Loucy (cell line): ENCODE results near the gene UBTD1.

ENCODE experiments used
- H2AFZ ChIP-seq: fragments of 200-600 bp; sonication (generic); 2 replicates; pipeline ENCODE4 v1.6.0; 2016; ENCODE audit warnings: antibody characterized with exemption, mild to moderate bottlenecking, low read length, moderate library complexity
- H3F3A ChIP-seq: fragments of 200-600 bp; 2 replicates; pipeline ENCODE4 v1.6.0; 2016; ENCODE audit warnings: antibody characterized with exemption, low read depth, mild to moderate bottlenecking
- H3K27me3 ChIP-seq: fragments of 200-600 bp; sonication (generic); 2 replicates; pipeline ENCODE4 v1.6.1; 2014; ENCODE audit warnings: low read length, mild to moderate bottlenecking; ENCODE audit not compliant: insufficient read depth, poor library complexity, severe bottlenecking
- H3K36me3 ChIP-seq: fragments of 200-600 bp; sonication (generic); 2 replicates; pipeline ENCODE4 v1.6.1; 2016; ENCODE audit warnings: low read length; ENCODE audit not compliant: insufficient read depth
- H3K4me1 ChIP-seq: fragments of 200-600 bp; sonication (generic); 2 replicates; pipeline ENCODE4 v1.5.1; 2014; ENCODE audit warnings: low read length, mild to moderate bottlenecking; ENCODE audit not compliant: insufficient read depth, poor library complexity, severe bottlenecking
- H3K4me2 ChIP-seq: fragments of 200-600 bp; sonication (generic); 2 replicates; pipeline ENCODE4 v1.6.0; 2014; ENCODE audit warnings: antibody characterized with exemption, low read length, low read depth, mild to moderate bottlenecking; ENCODE audit not compliant: poor library complexity, severe bottlenecking
- H3K4me3 ChIP-seq: fragments of 200-600 bp; sonication (generic); 2 replicates; pipeline ENCODE4 v1.5.1; 2014; ENCODE audit warnings: low read length, mild to moderate bottlenecking, mixed read lengths; ENCODE audit not compliant: poor library complexity, severe bottlenecking
- H3K79me2 ChIP-seq: fragments of 200-600 bp; sonication (generic); 2 replicates; pipeline ENCODE4 v1.6.1; 2014; ENCODE audit warnings: low read length; ENCODE audit not compliant: insufficient read depth
- H3K9ac ChIP-seq: fragments of 200-600 bp; sonication (generic); 2 replicates; pipeline ENCODE4 v1.6.0; 2014; ENCODE audit warnings: mild to moderate bottlenecking, low read depth, low read length, moderate library complexity; ENCODE audit not compliant: poor library complexity, severe bottlenecking
- H3K9me2 ChIP-seq: fragments of 200-600 bp; sonication (generic); replicated peaks from 2 replicates; pipeline ENCODE4 v1.6.1; 2016; ENCODE audit warnings: low read depth, low read length, mixed read lengths
- H3K9me3 ChIP-seq: fragments of 200-600 bp; sonication (generic); 2 replicates; pipeline ENCODE4 v1.6.1; 2014; ENCODE audit warnings: mild to moderate bottlenecking, antibody characterized with exemption, low read length, low read depth; ENCODE audit not compliant: insufficient read depth
- H4K20me1 ChIP-seq: fragments of 200-600 bp; sonication (generic); 2 replicates; pipeline ENCODE4 v1.6.0; 2014; ENCODE audit warnings: antibody characterized with exemption, low read length, mild to moderate bottlenecking; ENCODE audit not compliant: insufficient read depth, poor library complexity, severe bottlenecking
- CTCF ChIP-seq: fragments of 200-600 bp; sonication (generic); conservative IDR thresholded peaks from 2 replicates; pipeline ENCODE4 v1.5.1; 2014; ENCODE audit warnings: mild to moderate bottlenecking, antibody characterized with exemption, low read length
- EZH2phosphoT487 ChIP-seq: fragments of 200-600 bp; IDR thresholded peaks from 2 replicates; pipeline ENCODE4 v1.6.1; 2018; ENCODE audit warnings: antibody characterized with exemption, mild to moderate bottlenecking, moderate library complexity, borderline replicate concordance

UBTD1 gene

GRCh38 chr10:97567891-97568290 is 69.2 kb downstream of the UBTD1 start:
- no peaks in the 10 kb centered on the region for H3K36me3 ChIP-seq
- no peaks in the 10 kb centered on the region for H3F3A ChIP-seq
- H3K9me3 ChIP-seq: no peaks in the 10 kb centered on the region
- no peak overlapping the region for H2AFZ ChIP-seq
- H3K4me1 ChIP-seq: no peaks in the 10 kb centered on the region
- no peaks in the 10 kb centered on the region for H3K9me2 ChIP-seq
- H4K20me1 ChIP-seq: no peaks in the 10 kb centered on the region
- no peaks in the 10 kb centered on the region for H3K27me3 ChIP-seq
- TF ChIP-seq EZH2phosphoT487 (no peak), CTCF (no peak)
- no peaks in the 10 kb centered on the region for H3K79me2 ChIP-seq
- H3K4me2 ChIP-seq: no peak overlapping the region
- no peak overlapping the region for H3K4me3 ChIP-seq
- H3K9ac ChIP-seq: no peak overlapping the region

GRCh38 chr10:97570146-97570788 is 71.5 kb downstream of the UBTD1 start:
- H3K9ac ChIP-seq: no peak overlapping the region

GRCh38 chr10:97570789-97571471 is 72.2 kb downstream of the UBTD1 start:
- H3K79me2 ChIP-seq: no peaks in the 10 kb centered on the region
- H3K4me1 ChIP-seq: no peaks in the 10 kb centered on the region
- H2AFZ ChIP-seq: no peak overlapping the region
- H4K20me1 ChIP-seq: no peaks in the 10 kb centered on the region
- no peak overlapping the region for H3K4me3 ChIP-seq
- H3K9me2 ChIP-seq: no peaks in the 10 kb centered on the region
- H3K9me3 ChIP-seq: no peaks in the 10 kb centered on the region
- H3K9ac ChIP-seq: no peak overlapping the region
- no peak for TF ChIP-seq EZH2phosphoT487
- no peak for TF ChIP-seq CTCF
- no peaks in the 10 kb centered on the region for H3F3A ChIP-seq
- H3K4me2 ChIP-seq: no peak overlapping the region
- H3K36me3 ChIP-seq: no peaks in the 10 kb centered on the region
- no peaks in the 10 kb centered on the region for H3K27me3 ChIP-seq

More at GRCh38 chr10:97570146-97570788, 71.5 kb downstream of the UBTD1 start:
- Histone ChIP-seq H3K9me2 (no peaks in the 10 kb centered on the region), H3K4me2 (no peak overlapping the region), H3K36me3 (no peaks in the 10 kb centered on the region), H2AFZ (no peak overlapping the region), H3K4me3 (no peak overlapping the region), H4K20me1 (no peaks in the 10 kb centered on the region), H3K79me2 (no peaks in the 10 kb centered on the region), H3K9me3 (no peaks in the 10 kb centered on the region), H3F3A (no peaks in the 10 kb centered on the region), H3K4me1 (no peaks in the 10 kb centered on the region), H3K27me3 (no peaks in the 10 kb centered on the region)
- TF ChIP-seq EZH2phosphoT487: no peak

GRCh38 chr10:97571622-97572021 is 72.9 kb downstream of the UBTD1 start:
- Histone ChIP-seq H3K4me1 (no peaks in the 10 kb centered on the region), H3K9ac (no peak overlapping the region), H3K27me3 (no peaks in the 10 kb centered on the region), H3K9me3 (no peaks in the 10 kb centered on the region), H3F3A (no peaks in the 10 kb centered on the region), H3K4me2 (no peak overlapping the region), H3K36me3 (no peaks in the 10 kb centered on the region), H3K9me2 (no peaks in the 10 kb centered on the region), H3K79me2 (no peaks in the 10 kb centered on the region), H2AFZ (no peak overlapping the region), H3K4me3 (no peak overlapping the region), H4K20me1 (no peaks in the 10 kb centered on the region)
- TF ChIP-seq CTCF: no peak
- no peak for TF ChIP-seq EZH2phosphoT487
